AG04449 (cell line): Measurements from ENCODE around the gene BAAT.
A peak's percentile ranks its signal among the peaks of the same experiment; 100 is the strongest.

ENCODE experiments used
- CTCF ChIA-PET: fragments of 350-600 bp; formaldehyde crosslinking; extraction: SDS; loops from one replicate; lab custom pipeline; 2021; ENCODE audit warnings: antibody characterized with exemption; lab: Yijun Ruan, JAX
- POLR2A ChIA-PET: fragments of 400-600, 350-600 bp; formaldehyde crosslinking; extraction: SDS; loops from one replicate; lab custom pipeline; 2020; ENCODE audit warnings: antibody characterized with exemption, inconsistent platforms; lab: Yijun Ruan, JAX
- DNase-seq: peaks from one replicate; pipeline ENCODE4 v3.0.0-alpha.2; 2010; ENCODE audit warnings: low read depth, low spot score
- H3K4me3 ChIP-seq: 2 replicates; pipeline ENCODE4 v1.5.1; 2011; ENCODE audit warnings: low read depth, mild to moderate bottlenecking, control low read depth, low read length
- TF ChIP-seq, protein P1 (sequence below): IDR thresholded peaks from one replicate; pipeline ENCODE4 v1.5.1; 2011; ENCODE audit warnings: mild to moderate bottlenecking, moderate library complexity, low read length, control low read depth, inconsistent platforms; ENCODE audit not compliant: insufficient read depth; ENCODE audit errors: missing control alignments

Gene BAAT

DNA sequence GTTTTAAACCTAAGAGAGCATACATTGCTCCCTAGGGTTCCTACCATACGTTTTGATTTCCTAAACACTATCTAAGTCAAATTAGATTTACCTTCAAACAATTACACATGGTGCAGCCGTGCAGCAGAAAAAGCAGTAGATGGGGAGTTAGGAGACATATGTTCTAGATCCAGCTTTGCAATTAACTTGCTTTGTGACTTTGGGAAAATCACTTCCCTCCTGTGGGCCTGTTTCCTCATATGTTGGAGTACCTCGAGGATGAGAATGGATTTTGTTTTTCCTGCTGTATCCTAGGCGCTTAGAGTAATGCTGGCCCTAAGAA is 12.9 kb upstream of the BAAT start:
- peak overlapping the region; percentile 82 for H3K4me3 ChIP-seq
- CTCF ChIA-PET = interaction anchor here (1.4 to 4.5 kb wide), 2 partner anchors 9 to 21 kb away, joined by 3 to 28 read pairs; no protein-coding TSS in a partner anchor
- POLR2A ChIA-PET = no interaction called here
- no peak for DNase-seq
- TF ChIP-seq, protein P1, sequence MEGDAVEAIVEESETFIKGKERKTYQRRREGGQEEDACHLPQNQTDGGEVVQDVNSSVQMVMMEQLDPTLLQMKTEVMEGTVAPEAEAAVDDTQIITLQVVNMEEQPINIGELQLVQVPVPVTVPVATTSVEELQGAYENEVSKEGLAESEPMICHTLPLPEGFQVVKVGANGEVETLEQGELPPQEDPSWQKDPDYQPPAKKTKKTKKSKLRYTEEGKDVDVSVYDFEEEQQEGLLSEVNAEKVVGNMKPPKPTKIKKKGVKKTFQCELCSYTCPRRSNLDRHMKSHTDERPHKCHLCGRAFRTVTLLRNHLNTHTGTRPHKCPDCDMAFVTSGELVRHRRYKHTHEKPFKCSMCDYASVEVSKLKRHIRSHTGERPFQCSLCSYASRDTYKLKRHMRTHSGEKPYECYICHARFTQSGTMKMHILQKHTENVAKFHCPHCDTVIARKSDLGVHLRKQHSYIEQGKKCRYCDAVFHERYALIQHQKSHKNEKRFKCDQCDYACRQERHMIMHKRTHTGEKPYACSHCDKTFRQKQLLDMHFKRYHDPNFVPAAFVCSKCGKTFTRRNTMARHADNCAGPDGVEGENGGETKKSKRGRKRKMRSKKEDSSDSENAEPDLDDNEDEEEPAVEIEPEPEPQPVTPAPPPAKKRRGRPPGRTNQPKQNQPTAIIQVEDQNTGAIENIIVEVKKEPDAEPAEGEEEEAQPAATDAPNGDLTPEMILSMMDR = no peak

DNA sequence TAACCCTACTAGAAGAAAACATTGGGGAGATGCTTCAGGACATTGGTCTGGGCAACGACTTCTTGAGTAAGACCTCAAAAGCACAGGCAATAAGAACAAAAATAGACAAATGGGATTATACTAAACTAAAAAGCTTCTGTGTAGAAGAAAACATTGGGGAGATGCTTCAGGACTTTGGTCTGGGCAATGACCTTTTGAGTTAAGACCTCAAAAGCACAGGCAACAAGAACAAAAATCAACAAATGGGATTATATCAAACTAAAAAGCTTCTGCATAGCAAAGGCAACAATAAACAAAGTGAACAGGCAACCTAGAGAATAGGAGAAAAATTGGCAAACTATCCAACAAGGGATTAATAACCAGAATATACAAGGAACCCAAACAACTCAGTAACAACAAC is 9.9 kb upstream of the BAAT start:
- TF ChIP-seq, protein P1 = no peak
- no peak overlapping the region for H3K4me3 ChIP-seq
- no peak for DNase-seq
- ChIA-PET POLR2A (no interaction called here), CTCF (interaction anchor here (1.0 kb wide), 1 partner anchor 793 kb away, joined by 3 read pairs; no protein-coding TSS in a partner anchor)

DNA sequence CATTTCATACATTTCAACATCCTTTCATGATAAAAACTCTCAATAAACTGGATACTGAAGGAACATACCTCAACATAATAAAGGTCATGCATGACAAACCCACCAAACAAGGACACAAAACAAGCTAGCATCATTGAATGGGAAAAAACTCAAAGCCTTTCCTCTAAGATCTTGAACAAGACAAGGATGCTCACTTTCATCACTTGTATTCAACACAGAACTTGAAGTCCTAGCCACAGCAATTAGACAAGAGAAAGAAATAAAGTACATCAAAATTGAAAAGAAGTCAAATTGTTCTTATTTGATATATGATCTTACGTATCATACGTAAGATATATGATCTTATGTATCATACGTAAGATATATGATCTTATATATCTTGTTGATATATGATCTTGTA is 8.3 kb upstream of the BAAT start:
- ChIA-PET CTCF (no interaction called here), POLR2A (no interaction called here)
- TF ChIP-seq, protein P1 = no peak
- H3K4me3 ChIP-seq = no peak overlapping the region
- no peak for DNase-seq

DNA sequence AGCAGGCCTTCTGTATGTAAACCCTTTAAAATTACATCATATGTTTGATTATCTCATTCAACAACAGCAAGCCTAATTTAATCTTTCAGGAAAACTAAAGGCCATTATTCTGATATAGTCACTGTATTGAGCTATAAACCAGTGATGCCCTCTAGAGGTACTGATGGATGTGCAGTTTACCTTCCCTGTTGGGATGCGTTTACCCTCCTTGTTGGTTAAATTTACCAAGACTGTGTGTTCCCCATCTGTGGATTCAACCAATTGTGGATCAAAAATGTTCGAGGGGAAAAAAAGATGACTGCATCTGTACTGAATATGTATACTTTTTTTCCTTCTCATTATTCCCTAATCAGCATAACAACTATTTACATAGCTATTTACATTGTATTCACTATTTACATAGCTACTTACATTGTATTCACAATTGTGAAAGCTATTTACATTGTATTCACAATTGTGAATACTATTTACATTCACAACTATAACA is 3.7 kb upstream of the BAAT start:
- no peak overlapping the region for H3K4me3 ChIP-seq
- no peak for DNase-seq
- TF ChIP-seq, protein P1 = peak; percentile 37
- ChIA-PET CTCF (interaction anchor here (0.6 to 3.9 kb wide), 23 partner anchors 8 to 1169 kb away, joined by 3 to 77 read pairs (median 4); partner anchors contain the start of genes MRPL50, RNF20 and ZNF189), POLR2A (interaction anchor here (1.2 kb wide), 1 partner anchor 10 kb away, joined by 3 read pairs; the partner anchor contains the start of genes MRPL50 and ZNF189)

DNA sequence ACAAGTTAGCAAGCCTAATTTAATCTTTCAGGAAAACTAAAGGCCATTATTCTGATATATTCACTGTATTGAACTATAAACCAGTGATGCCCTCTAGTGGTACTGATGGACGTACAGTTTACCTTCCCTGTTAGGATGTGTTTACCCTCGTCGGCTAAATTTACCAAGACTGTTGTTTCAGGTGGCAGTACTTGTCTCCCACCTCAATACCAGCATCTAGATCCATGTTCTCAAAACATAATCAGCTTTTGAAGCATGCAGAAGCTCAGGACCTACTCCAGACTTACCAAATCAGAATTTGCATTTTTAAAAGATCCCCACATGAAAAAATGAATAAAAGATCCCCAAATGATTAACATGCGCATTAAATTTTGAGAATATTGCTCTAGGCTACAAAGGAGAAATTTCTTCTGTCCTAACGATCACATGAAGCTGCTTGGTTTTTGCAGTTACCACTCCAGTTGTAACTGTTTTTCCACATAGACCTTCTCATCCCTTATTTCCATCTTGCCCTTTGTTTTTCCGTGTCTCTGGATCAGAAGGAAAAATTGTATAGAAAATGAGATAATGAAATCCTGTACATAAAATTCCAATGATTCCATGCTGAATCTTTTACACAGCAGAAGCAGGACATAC is 3.2 kb upstream of the BAAT start:
- TF ChIP-seq, protein P1 = peak; percentile 65
- no peak for DNase-seq
- H3K4me3 ChIP-seq = no peak overlapping the region
- POLR2A ChIA-PET = interaction anchor here (1.2 kb wide), 1 partner anchor 11 kb away, joined by 3 read pairs; the partner anchor contains the start of genes MRPL50 and ZNF189
- CTCF ChIA-PET = interaction anchor here (0.6 to 3.9 kb wide), 25 partner anchors 8 to 1361 kb away, joined by 3 to 77 read pairs (median 3); partner anchors contain the start of genes MRPL50, RNF20 and ZNF189

DNA sequence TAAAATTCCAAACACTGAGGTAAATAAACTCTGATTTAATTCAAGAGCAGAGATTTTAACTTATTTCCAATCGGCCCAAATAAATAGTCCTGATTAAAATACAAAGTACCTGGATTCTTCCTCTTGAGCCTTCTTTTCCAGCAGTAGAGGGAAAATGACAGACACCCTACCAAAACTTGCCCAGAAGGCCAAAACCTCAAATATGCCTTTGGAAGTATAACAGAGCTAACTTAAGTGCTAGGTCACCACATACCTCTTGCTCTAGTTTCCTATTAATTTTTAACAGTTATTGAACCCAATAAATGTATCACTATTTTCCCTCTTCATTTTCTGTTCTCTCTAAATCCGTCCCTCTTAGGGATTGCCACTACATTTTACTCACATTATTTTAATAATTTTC is 1.4 kb downstream of the BAAT start:
- TF ChIP-seq, protein P1 = no peak
- POLR2A ChIA-PET = no interaction called here
- DNase-seq = no peak
- CTCF ChIA-PET = interaction anchor here (1.1 kb wide), 1 partner anchor 264 kb away, joined by 3 read pairs; no protein-coding TSS in a partner anchor
- no peak overlapping the region for H3K4me3 ChIP-seq
